H9 (cell line): ENCODE results near the gene CDK14. TPM values are rescaled to one million over a fixed set of nuclear protein-coding genes. Genes with fewer than 3 reads are reported as not detected.

Experiments
- DNase-seq: peaks from one replicate; pipeline ENCODE4 v3.0.0-alpha.2; 2017
- H2AFZ ChIP-seq: one replicate; pipeline ENCODE4 v1.6.1; 2013; ENCODE audit warnings: mild to moderate bottlenecking, low read length, control low read depth, moderate library complexity
- H2AK5ac ChIP-seq: 2 replicates; pipeline ENCODE4 v1.6.1; 2013; ENCODE audit warnings: low read length, control low read depth, mixed read lengths; ENCODE audit not compliant: insufficient read length
- H2BK120ac ChIP-seq: one replicate; pipeline ENCODE4 v1.6.1; 2013; ENCODE audit warnings: low read depth, mild to moderate bottlenecking, low read length, control low read depth, inconsistent platforms; ENCODE audit not compliant: poor library complexity, severe bottlenecking
- H2BK12ac ChIP-seq: 2 replicates; pipeline ENCODE4 v1.6.1; 2013; ENCODE audit warnings: low read length, control low read depth, mixed read lengths, low read depth; ENCODE audit not compliant: insufficient read length
- H2BK15ac ChIP-seq: 2 replicates; pipeline ENCODE4 v1.6.1; 2013; ENCODE audit warnings: low read depth, low read length, control low read depth
- H2BK20ac ChIP-seq: one replicate; pipeline ENCODE4 v1.6.1; 2013; ENCODE audit warnings: low read depth, mild to moderate bottlenecking, low read length, control low read depth, inconsistent platforms; ENCODE audit not compliant: poor library complexity, severe bottlenecking
- H2BK5ac ChIP-seq: 2 replicates; pipeline ENCODE4 v1.6.1; 2013; ENCODE audit warnings: low read length, control low read depth, mixed read lengths; ENCODE audit not compliant: insufficient read length
- H3K14ac ChIP-seq: 2 replicates; pipeline ENCODE4 v1.6.1; 2013; ENCODE audit warnings: low read length, control low read depth; ENCODE audit not compliant: insufficient read depth
- H3K18ac ChIP-seq: 2 replicates; pipeline ENCODE4 v1.6.1; 2013; ENCODE audit warnings: low read depth, mild to moderate bottlenecking, mixed read lengths, low read length, control low read depth; ENCODE audit not compliant: insufficient read length
- H3K23ac ChIP-seq: 2 replicates; pipeline ENCODE4 v1.6.1; 2013; ENCODE audit warnings: low read length, control low read depth, mixed read lengths, low read depth; ENCODE audit not compliant: insufficient read length
- H3K23me2 ChIP-seq: 2 replicates; pipeline ENCODE4 v1.6.1; 2013; ENCODE audit warnings: low read depth, mild to moderate bottlenecking, mixed read lengths, low read length, control low read depth; ENCODE audit not compliant: insufficient read length, poor library complexity, severe bottlenecking
- H3K27ac ChIP-seq: 2 replicates; pipeline ENCODE4 v1.5.1; 2013; ENCODE audit warnings: low read length, control low read depth, mixed read lengths, low read depth; ENCODE audit not compliant: insufficient read length
- H3K27me3 ChIP-seq: 2 replicates; pipeline ENCODE4 v1.6.1; 2013; ENCODE audit warnings: low read length, control low read depth, inconsistent platforms; ENCODE audit not compliant: insufficient read depth
- H3K4ac ChIP-seq: 2 replicates; pipeline ENCODE4 v1.6.1; 2013; ENCODE audit warnings: low read depth, mild to moderate bottlenecking, control low read depth, inconsistent platforms, low read length, moderate library complexity
- H3K4me1 ChIP-seq: 2 replicates; pipeline ENCODE4 v1.6.1; 2013; ENCODE audit warnings: low read length, control low read depth, inconsistent platforms; ENCODE audit not compliant: insufficient read depth
- H3K4me2 ChIP-seq: 2 replicates; pipeline ENCODE4 v1.6.1; 2013; ENCODE audit warnings: low read length, control low read depth, mixed read lengths; ENCODE audit not compliant: insufficient read length, insufficient read depth
- H3K56ac ChIP-seq: 2 replicates; pipeline ENCODE4 v1.6.1; 2013; ENCODE audit warnings: low read depth, mild to moderate bottlenecking, mixed read lengths, low read length, control low read depth; ENCODE audit not compliant: insufficient read length
- H3K79me1 ChIP-seq: 2 replicates; pipeline ENCODE4 v1.6.1; 2013; ENCODE audit warnings: low read depth, mild to moderate bottlenecking, moderate library complexity, low read length, control low read depth, inconsistent platforms; ENCODE audit not compliant: insufficient read depth, poor library complexity, severe bottlenecking
- H3K79me2 ChIP-seq: 2 replicates; pipeline ENCODE4 v1.6.1; 2013; ENCODE audit warnings: low read length, control low read depth, inconsistent platforms; ENCODE audit not compliant: insufficient read depth
- H3K9ac ChIP-seq: 2 replicates; pipeline ENCODE4 v1.6.1; 2013; ENCODE audit warnings: low read length, control low read depth, mixed read lengths; ENCODE audit not compliant: insufficient read length; ENCODE audit errors: extremely low read depth
- H3K9me3 ChIP-seq: one replicate; pipeline ENCODE4 v1.6.1; 2013; ENCODE audit warnings: low read depth, low read length, inconsistent platforms; ENCODE audit not compliant: control insufficient read depth
- H3T11ph ChIP-seq: one replicate; pipeline ENCODE4 v1.6.1; 2013; ENCODE audit warnings: mild to moderate bottlenecking, low read length, control low read depth, inconsistent platforms
- H4K20me1 ChIP-seq: one replicate; pipeline ENCODE4 v1.6.1; 2013; ENCODE audit not compliant: control insufficient read depth, insufficient read length, insufficient read depth
- H4K5ac ChIP-seq: 2 replicates; pipeline ENCODE4 v1.6.1; 2013; ENCODE audit warnings: low read depth, mild to moderate bottlenecking, mixed read lengths, low read length, control low read depth; ENCODE audit not compliant: insufficient read length
- H4K8ac ChIP-seq: replicated peaks from 2 replicates; pipeline ENCODE4 v1.6.1; 2013; ENCODE audit warnings: low read length, control low read depth, mixed read lengths, low read depth; ENCODE audit not compliant: insufficient read length
- H4K91ac ChIP-seq: 2 replicates; pipeline ENCODE4 v1.6.1; 2013; ENCODE audit warnings: low read depth, mild to moderate bottlenecking, moderate library complexity, mixed read lengths, low read length, control low read depth; ENCODE audit not compliant: insufficient read length
- H3K27ac Mint-ChIP-seq, 3 experiments: 2 replicates in 2 of 3; 3 replicates in 1 of 3; pipeline ENCODE4 v1.8.0; 2020 to 2021; ENCODE audit warnings: mixed read lengths in 3 of 3, mild to moderate bottlenecking in 1 of 3, moderate library complexity in 1 of 3
- H3K27me3 Mint-ChIP-seq: 2 replicates; pipeline ENCODE4 v1.8.0; 2021; ENCODE audit warnings: low read depth, mild to moderate bottlenecking, moderate library complexity, mixed read lengths
- H3K36me3 Mint-ChIP-seq, 3 experiments: 2 replicates in 2 of 3; 3 replicates in 1 of 3; pipeline ENCODE4 v1.8.0; 2020 to 2021; ENCODE audit warnings: low read depth in 3 of 3, mixed read lengths in 3 of 3; ENCODE audit not compliant: insufficient read depth in 1 of 3
- H3K4me1 Mint-ChIP-seq, 2 experiments: 2 replicates each; pipeline ENCODE4 v1.8.0; 2020; ENCODE audit warnings: mixed read lengths in 2 of 2
- H3K4me3 Mint-ChIP-seq, 2 experiments: 2 replicates in 1 of 2; 3 replicates in 1 of 2; pipeline ENCODE4 v1.8.0; 2020 to 2021; ENCODE audit warnings: mild to moderate bottlenecking in 2 of 2, mixed read lengths in 2 of 2, moderate library complexity in 1 of 2
- H3K9me3 Mint-ChIP-seq, 2 experiments: 2 replicates in 1 of 2; 3 replicates in 1 of 2; pipeline ENCODE4 v1.8.0; 2020; ENCODE audit warnings: mild to moderate bottlenecking in 2 of 2, mixed read lengths in 2 of 2, moderate library complexity in 1 of 2
- CTCF ChIP-seq: fragments of 200-600 bp; sonication (generic); conservative IDR thresholded peaks from 3 replicates; pipeline ENCODE4 v1.8.0; 2021; ENCODE audit warnings: antibody characterized with exemption, mild to moderate bottlenecking
- WGBS: extraction: QIAGEN DNeasy Blood & Tissue Kit; methylation state at CpG from one replicate; pipeline ENCODE4 v1.1.7; 2013; ENCODE audit warnings: missing lambda C conversion rate, low lambda C conversion rate, mixed read lengths; ENCODE audit not compliant: insufficient read length; ENCODE audit errors: extremely low coverage; 5-methylcytosine and 5-hydroxymethylcytosine counted together
- total RNA-seq: library from RNA; stranded (reverse); gene quantifications from 2 replicates; pipeline ENCODE4 v1.2.1, GENCODE V29; 2021

CDK14 gene
- total RNA-seq, 1 experiment from 2014 or later: 23.9 TPM

GRCh38 chr7:90982228-90982627, 386.1 kb downstream of the CDK14 start:
- Histone ChIP-seq H3K4me1 (no peaks in the 10 kb centered on the region), H3K4ac (no peak overlapping the region), H3K9me3 (peaks cover 1% of the 10 kb centered on the region), H3T11ph (no peak overlapping the region), H2BK5ac (no peak overlapping the region), H3K23me2 (no peaks in the 10 kb centered on the region), H3K79me1 (no peaks in the 10 kb centered on the region), H3K56ac (no peak overlapping the region), H4K91ac (no peak overlapping the region), H3K27me3 (no peaks in the 10 kb centered on the region), H2AK5ac (no peak overlapping the region), H2BK20ac (no peak overlapping the region), H4K8ac (no peak overlapping the region), H2BK12ac (no peak overlapping the region), H3K9ac (no peak overlapping the region), H2BK120ac (no peak overlapping the region), H2BK15ac (no peak overlapping the region), H2AFZ (no peak overlapping the region), H3K79me2 (no peaks in the 10 kb centered on the region), H3K4me2 (no peak overlapping the region), H3K27ac (no peak overlapping the region), H4K5ac (no peak overlapping the region), H3K18ac (no peak overlapping the region), H4K20me1 (no peaks in the 10 kb centered on the region), H3K14ac (no peak overlapping the region), H3K23ac (no peak overlapping the region)
- peaks cover 15 to 31% (median 20%) of the 10 kb centered on the region in 3 experiments; a peak in 6 of 7 replicates for H3K36me3 Mint-ChIP-seq
- H3K4me3 Mint-ChIP-seq: no peak overlapping the region
- no peak overlapping the region for H3K27ac Mint-ChIP-seq
- H3K9me3 Mint-ChIP-seq: peaks cover 22 to 25% of the 10 kb centered on the region in 2 experiments
- WGBS: no CpG with 5 or more reads among the region's 2 CpGs
- no peak for DNase-seq
- no peak for TF ChIP-seq CTCF
- H3K27me3 Mint-ChIP-seq: no peaks in the 10 kb centered on the region
- H3K4me1 Mint-ChIP-seq: no peaks in the 10 kb centered on the region
